HG03457 (cell line): ENCODE data around the gene DNAJC27.

Experiments used
- ATAC-seq: cut with Tn5 transposase; IDR thresholded peaks from one replicate; pipeline ENCODE4 v1.9.1; 2021; ENCODE audit warnings: moderate number of reproducible peaks; ENCODE audit not compliant: unreplicated experiment

The DNAJC27 gene

GRCh38 chr2:24970483-24971285 is 1.1 kb downstream of the DNAJC27 start:
- ATAC-seq = no peak

- no peak for ATAC-seq
These were observed 2.0 kb downstream of the DNAJC27 start for GRCh38 chr2:24969784-24970183.

- ATAC-seq = no peak
These were observed 9.9 kb downstream of the DNAJC27 start for GRCh38 chr2:24961903-24962302.

GRCh38 chr2:24959761-24960160 is 12.0 kb downstream of the DNAJC27 start:
- no peak for ATAC-seq

- no peak for ATAC-seq
These were observed 13.3 kb downstream of the DNAJC27 start for GRCh38 chr2:24958411-24958935.

- ATAC-seq = no peak
These were observed 13.8 kb downstream of the DNAJC27 start for GRCh38 chr2:24957976-24958375.

GRCh38 chr2:24957221-24957620 is 14.5 kb downstream of the DNAJC27 start:
- no peak for ATAC-seq

- no peak for ATAC-seq
These were observed 15.8 kb downstream of the DNAJC27 start for GRCh38 chr2:24955921-24956320.

GRCh38 chr2:24955232-24955631 is 16.5 kb downstream of the DNAJC27 start:
- ATAC-seq = no peak

GRCh38 chr2:24950102-24950501 is 21.7 kb downstream of the DNAJC27 start:
- no peak for ATAC-seq

GRCh38 chr2:24948506-24948905 is 23.2 kb downstream of the DNAJC27 start:
- ATAC-seq = no peak

GRCh38 chr2:24947561-24948157 is 24.1 kb downstream of the DNAJC27 start:
- no peak for ATAC-seq

- ATAC-seq = no peak
These were observed 25.8 kb downstream of the DNAJC27 start for GRCh38 chr2:24945907-24946306.

- no peak for ATAC-seq
These were observed 28.2 kb downstream of the DNAJC27 start for GRCh38 chr2:24943427-24944053.

- no peak for ATAC-seq
These were observed 32.4 kb downstream of the DNAJC27 start for GRCh38 chr2:24939353-24939752.

- ATAC-seq = no peak
These were observed 34.5 kb downstream of the DNAJC27 start for GRCh38 chr2:24937236-24937635.

- ATAC-seq = no peak
These were observed 36.6 kb downstream of the DNAJC27 start for GRCh38 chr2:24935145-24935544.

GRCh38 chr2:24932715-24933114 is 39.0 kb downstream of the DNAJC27 start:
- no peak for ATAC-seq

GRCh38 chr2:24930768-24931167 is 41.0 kb downstream of the DNAJC27 start:
- no peak for ATAC-seq

- ATAC-seq = no peak
These were observed 42.5 kb downstream of the DNAJC27 start for GRCh38 chr2:24929230-24929629.

- no peak for ATAC-seq
These were observed 43.7 kb downstream of the DNAJC27 start for GRCh38 chr2:24928036-24928435.
